Natural killer cell (primary cell): Measurements from ENCODE around the gene PLOD1. TPM values are rescaled to one million over a fixed set of nuclear protein-coding genes. Genes with fewer than 3 reads are reported as not detected.
"Not testable (repeated sequence)": the region's sequence is repeated elsewhere in the genome, so short reads cannot be mapped to it uniquely, and the experiment has no call there.

Experiments
- ATAC-seq, 3 donors: fragments of 150-1000 bp in 2 of 3; fragments of 200-7000 bp in 1 of 3; cut with Tn5 transposase; 1 replicate in 1 of 3; 2 replicates in 2 of 3; pipeline ENCODE4 v1.10.0; 2021; ENCODE audit warnings: mild to moderate bottlenecking in 2 of 3, moderate library complexity in 2 of 3
- DNase-seq, 2 donors: peaks; one replicate each; pipeline versions ENCODE4 v3.0.0 to v3.0.0-alpha.2; 2013 to 2021; ENCODE audit warnings: mixed read lengths in 1 of 2
- H3K27ac ChIP-seq: one replicate; pipeline ENCODE4 v1.5.1; 2013; ENCODE audit warnings: mild to moderate bottlenecking, low read length
- H3K27me3 ChIP-seq: one replicate; pipeline ENCODE4 v1.6.1; 2013; ENCODE audit warnings: low read length; ENCODE audit not compliant: control insufficient read depth, insufficient read depth
- H3K36me3 ChIP-seq: one replicate; pipeline ENCODE4 v1.6.1; 2013; ENCODE audit warnings: low read length; ENCODE audit not compliant: control insufficient read depth, insufficient read depth
- H3K4me1 ChIP-seq: one replicate; pipeline ENCODE4 v1.6.1; 2013; ENCODE audit warnings: low read length; ENCODE audit not compliant: control insufficient read depth, insufficient read depth
- H3K4me3 ChIP-seq: one replicate; pipeline ENCODE4 v1.5.1; 2013; ENCODE audit warnings: low read length
- H3K9me3 ChIP-seq: one replicate; pipeline ENCODE4 v1.6.1; 2013; ENCODE audit warnings: low read length; ENCODE audit not compliant: control insufficient read depth, insufficient read depth
- H3K27ac Mint-ChIP-seq, 2 donors: one replicate each; pipeline ENCODE4 v1.8.0; 2022; ENCODE audit warnings: mild to moderate bottlenecking in 2 of 2, mixed read lengths in 2 of 2, moderate library complexity in 1 of 2
- H3K27me3 Mint-ChIP-seq, 2 donors: one replicate each; pipeline ENCODE4 v1.8.0; 2022; ENCODE audit warnings: low read depth in 2 of 2, mixed read lengths in 2 of 2
- H3K36me3 Mint-ChIP-seq: one replicate; pipeline ENCODE4 v1.8.0; 2022; ENCODE audit warnings: mixed read lengths
- H3K4me1 Mint-ChIP-seq, 2 donors: one replicate each; pipeline ENCODE4 v1.8.0; 2022; ENCODE audit warnings: mixed read lengths in 2 of 2
- H3K4me3 Mint-ChIP-seq: one replicate; pipeline ENCODE4 v1.8.0; 2022; ENCODE audit warnings: mild to moderate bottlenecking, moderate library complexity, mixed read lengths
- H3K9me3 Mint-ChIP-seq, 2 donors: one replicate each; pipeline ENCODE4 v1.8.0; 2022; ENCODE audit warnings: mixed read lengths in 2 of 2
- CTCF ChIP-seq: fragments of 200-600 bp; IDR thresholded peaks from one replicate; pipeline ENCODE4 v1.8.0; 2022; ENCODE audit warnings: antibody characterized with exemption
- WGBS: methylation state at CpG from one replicate; pipeline ENCODE4 v1.1.7; 2013; ENCODE audit warnings: missing lambda C conversion rate; ENCODE audit not compliant: insufficient coverage; 5-methylcytosine and 5-hydroxymethylcytosine counted together
- intact Hi-C: fragments of 100-400 bp; cut with micrococcal nuclease; formaldehyde crosslinking; loops from one replicate; pipeline ENCODE4 v1.14.2; 2022
- total RNA-seq, 4 donors: library from RNA; stranded (reverse); fragments of 120-200 nt in 1 of 4; gene quantifications; one replicate each; pipeline versions ENCODE4 v1.2.3 to v1.2.4, GENCODE V29; 2013 to 2022

PLOD1 gene
- total RNA-seq, 3 donors from 2014 or later (not counting 1 experiment from before 2014, with no cell fraction given) = 69.8 to 80.5 (median 80.4) TPM

GRCh38 chr1:12005488-12006166 lies 71.1 kb downstream of the PLOD1 start:
- no peaks in the 10 kb centered on the region for H3K27me3 Mint-ChIP-seq
- Histone ChIP-seq H3K4me3 (no peak overlapping the region), H3K27ac (no peak overlapping the region), H3K9me3 (no peaks in the 10 kb centered on the region), H3K36me3 (peaks cover 67% of the 10 kb centered on the region), H3K27me3 (no peaks in the 10 kb centered on the region), H3K4me1 (no peaks in the 10 kb centered on the region)
- peaks cover 15% of the 10 kb centered on the region for H3K36me3 Mint-ChIP-seq
- ATAC-seq (no peak), DNase-seq (no peak)
- H3K4me1 Mint-ChIP-seq = no peaks in the 10 kb centered on the region
- intact Hi-C loops = no loop called here
- no peaks in the 10 kb centered on the region for H3K9me3 Mint-ChIP-seq
- no peak for TF ChIP-seq CTCF
- no peak overlapping the region for H3K4me3 Mint-ChIP-seq
- 94% methylated on average over 9 of the region's 9 CpGs for WGBS
- no peak overlapping the region for H3K27ac Mint-ChIP-seq

GRCh38 chr1:12006167-12006921 lies 71.8 kb downstream of the PLOD1 start:
- no peak overlapping the region for H3K27ac ChIP-seq
- WGBS = 93% methylated on average over 17 of the region's 17 CpGs
- ATAC-seq (no peak), DNase-seq (no peak)
- Mint-ChIP-seq H3K4me1 (no peaks in the 10 kb centered on the region), H3K27ac (no peak overlapping the region), H3K36me3 (peaks cover 15% of the 10 kb centered on the region), H3K9me3 (no peaks in the 10 kb centered on the region), H3K27me3 (no peaks in the 10 kb centered on the region), H3K4me3 (no peak overlapping the region)
- no peaks in the 10 kb centered on the region for H3K9me3 ChIP-seq
- peaks cover 72% of the 10 kb centered on the region for H3K36me3 ChIP-seq
- no peaks in the 10 kb centered on the region for H3K4me1 ChIP-seq
- no peak overlapping the region for H3K4me3 ChIP-seq
- no peak for TF ChIP-seq CTCF
- no peaks in the 10 kb centered on the region for H3K27me3 ChIP-seq
- intact Hi-C loops = no loop called here

- Histone ChIP-seq H3K4me3 (no peak overlapping the region), H3K4me1 (no peaks in the 10 kb centered on the region), H3K36me3 (peaks cover 72% of the 10 kb centered on the region), H3K9me3 (no peaks in the 10 kb centered on the region), H3K27me3 (no peaks in the 10 kb centered on the region), H3K27ac (no peak overlapping the region)
- Mint-ChIP-seq H3K36me3 (peaks cover 15% of the 10 kb centered on the region), H3K27ac (no peak overlapping the region), H3K27me3 (no peaks in the 10 kb centered on the region), H3K4me3 (no peak overlapping the region), H3K4me1 (no peaks in the 10 kb centered on the region), H3K9me3 (no peaks in the 10 kb centered on the region)
- DNase-seq = no peak
- no peak for TF ChIP-seq CTCF
- 96% methylated on average over 6 of the region's 6 CpGs for WGBS
- intact Hi-C loops = no loop called here
- no peak for ATAC-seq
Observed at GRCh38 chr1:12007204-12007603, 72.7 kb downstream of the PLOD1 start.

- H3K4me1 Mint-ChIP-seq, H3K27me3 Mint-ChIP-seq, H3K4me3 Mint-ChIP-seq, ATAC-seq, DNase-seq, H3K4me1 ChIP-seq, H3K27me3 ChIP-seq, intact Hi-C loops, H3K4me3 ChIP-seq, H3K27ac ChIP-seq, H3K27ac Mint-ChIP-seq, H3K9me3 Mint-ChIP-seq, H3K36me3 Mint-ChIP-seq, H3K9me3 ChIP-seq: not testable (repeated sequence)
- peaks cover 76% of the 10 kb centered on the region for H3K36me3 ChIP-seq
- WGBS = 94% methylated on average over 33 of the region's 33 CpGs
Observed at GRCh38 chr1:12008355-12008754, 73.8 kb downstream of the PLOD1 start.
